Breast epithelium (tissue), 3 donors: Measurements from ENCODE around the gene TNFSF15.

Experiments used
- CTCF ChIP-seq, 3 donors: fragments of 450-650 bp; IDR thresholded peaks; one replicate each; pipeline ENCODE4 v1.5.1; 2016 to 2017; ENCODE audit warnings: antibody characterized with exemption in 3 of 3, mild to moderate bottlenecking in 3 of 3, moderate library complexity in 3 of 3
- POLR2AphosphoS5 ChIP-seq, 3 donors: sonication (generic); formaldehyde crosslinking; IDR thresholded peaks; one replicate each; pipeline ENCODE4 v1.6.1; 2017; ENCODE audit warnings: antibody characterized with exemption in 3 of 3

GRCh38 chr9:114828303-114828650 lies 22.4 kb upstream of the TNFSF15 start:
- TF ChIP-seq CTCF (IDR thresholded peaks at IDR 0.05) = no peak
- no peak for TF ChIP-seq POLR2AphosphoS5 (IDR thresholded peaks at IDR 0.05)
